WTC11 (cell line): ENCODE results near the gene ACSM3. TPM values are rescaled to one million over a fixed set of nuclear protein-coding genes. Genes with fewer than 3 reads are reported as not detected.

Experiments used
- ARID4B ChIP-seq: sonication (generic); formaldehyde crosslinking; IDR thresholded peaks from 2 replicates; pipeline ENCODE4 v1.8.0; 2023; ENCODE audit warnings: missing genetic modification reagents, mild to moderate bottlenecking, borderline replicate concordance
- ATF1 ChIP-seq: sonication (generic); formaldehyde crosslinking; IDR thresholded peaks from 2 replicates; pipeline ENCODE4 v1.8.1; 2023; ENCODE audit warnings: mild to moderate bottlenecking, moderate library complexity, missing genetic modification reagents
- ATF6 ChIP-seq: sonication (generic); formaldehyde crosslinking; IDR thresholded peaks from 2 replicates; pipeline ENCODE4 v1.8.1; 2023; ENCODE audit warnings: mild to moderate bottlenecking, missing genetic modification reagents
- E2F1 ChIP-seq: sonication (generic); formaldehyde crosslinking; IDR thresholded peaks from 2 replicates; pipeline ENCODE4 v1.8.0; 2022; ENCODE audit warnings: mild to moderate bottlenecking, missing genetic modification reagents
- E2F5 ChIP-seq: sonication (generic); formaldehyde crosslinking; IDR thresholded peaks from 2 replicates; pipeline ENCODE4 v1.8.1; 2022; ENCODE audit warnings: mild to moderate bottlenecking, moderate library complexity, missing genetic modification reagents
- FOXP1 ChIP-seq: sonication (generic); formaldehyde crosslinking; IDR thresholded peaks from 2 replicates; pipeline ENCODE4 v1.8.0; 2022; ENCODE audit warnings: missing genetic modification reagents, mild to moderate bottlenecking, moderate library complexity, borderline replicate concordance
- FOXP4 ChIP-seq: sonication (generic); formaldehyde crosslinking; IDR thresholded peaks from 2 replicates; pipeline ENCODE4 v1.8.0; 2022; ENCODE audit warnings: mild to moderate bottlenecking, missing genetic modification reagents
- HMGA2 ChIP-seq: fragments of 250-450 bp; sonication (Bioruptor Pico); IDR thresholded peaks from 2 replicates; pipeline ENCODE4 v1.4.0; 2021; ENCODE audit warnings: mild to moderate bottlenecking, moderate library complexity
- IRF1 ChIP-seq: sonication (generic); formaldehyde crosslinking; IDR thresholded peaks from 2 replicates; pipeline ENCODE4 v1.8.0; 2023; ENCODE audit warnings: missing genetic modification reagents
- MAX ChIP-seq: sonication (generic); formaldehyde crosslinking; IDR thresholded peaks from 2 replicates; pipeline ENCODE4 v1.8.0; 2022; ENCODE audit warnings: mild to moderate bottlenecking, missing genetic modification reagents
- MXD4 ChIP-seq: fragments of 250-450 bp; sonication (Bioruptor Pico); IDR thresholded peaks from 2 replicates; pipeline ENCODE4 v1.8.0; 2021; ENCODE audit warnings: mild to moderate bottlenecking, moderate library complexity, borderline replicate concordance
- NFE2L1 ChIP-seq: sonication (generic); formaldehyde crosslinking; IDR thresholded peaks from 2 replicates; pipeline ENCODE4 v1.8.1; 2023; ENCODE audit warnings: missing genetic modification reagents
- NFYB ChIP-seq: sonication (generic); formaldehyde crosslinking; conservative IDR thresholded peaks from 2 replicates; pipeline ENCODE4 v1.8.0; 2022; ENCODE audit warnings: low read depth, missing genetic modification reagents
- OVOL2 ChIP-seq: fragments of 250-450 bp; sonication (Bioruptor Pico); IDR thresholded peaks from 2 replicates; pipeline ENCODE4 v1.9.0; 2021; ENCODE audit warnings: mild to moderate bottlenecking, borderline replicate concordance
- RORB ChIP-seq: fragments of 250-450 bp; sonication (Bioruptor Pico); IDR thresholded peaks from 2 replicates; pipeline ENCODE4 v1.9.0; 2021; ENCODE audit warnings: mild to moderate bottlenecking
- SMAD4 ChIP-seq: sonication (generic); formaldehyde crosslinking; IDR thresholded peaks from 2 replicates; pipeline ENCODE4 v1.8.0; 2022; ENCODE audit warnings: mild to moderate bottlenecking, missing genetic modification reagents
- SP1 ChIP-seq: sonication (generic); formaldehyde crosslinking; conservative IDR thresholded peaks from 2 replicates; pipeline ENCODE4 v1.8.1; 2022; ENCODE audit warnings: missing genetic modification reagents
- TP53 ChIP-seq: sonication (generic); formaldehyde crosslinking; IDR thresholded peaks from 2 replicates; pipeline ENCODE4 v1.8.1; 2023; ENCODE audit warnings: mild to moderate bottlenecking, missing genetic modification reagents
- USF1 ChIP-seq: sonication (generic); formaldehyde crosslinking; IDR thresholded peaks from 2 replicates; pipeline ENCODE4 v1.8.0; 2022; ENCODE audit warnings: mild to moderate bottlenecking, missing genetic modification reagents
- ZNF219 ChIP-seq: sonication (generic); formaldehyde crosslinking; IDR thresholded peaks from 2 replicates; pipeline ENCODE4 v1.8.0; 2023; ENCODE audit warnings: missing genetic modification reagents, mild to moderate bottlenecking, borderline replicate concordance
- ZNF512 ChIP-seq: sonication (generic); formaldehyde crosslinking; IDR thresholded peaks from 2 replicates; pipeline ENCODE4 v1.8.1; 2022; ENCODE audit warnings: missing genetic modification reagents, borderline replicate concordance
- ZSCAN18 ChIP-seq: fragments of 250-450 bp; sonication (Bioruptor Pico); IDR thresholded peaks from 2 replicates; pipeline ENCODE4 v2.1.2; 2022; ENCODE audit warnings: mild to moderate bottlenecking, moderate library complexity
- total RNA-seq: library from RNA; stranded (reverse); gene quantifications from 3 replicates; pipeline ENCODE4 v1.2.3, GENCODE V29; 2021

The ACSM3 gene
- total RNA-seq, 1 experiment from 2014 or later, result 5.0 TPM

- TF ChIP-seq USF1 (CRISPR knock-in tag) (peak; percentile 52), ZSCAN18 (CRISPR knock-in tag) (no peak), ATF1 (CRISPR knock-in tag) (no peak), OVOL2 (CRISPR knock-in tag) (no peak), HMGA2 (no peak), NFYB (CRISPR knock-in tag) (peak; percentile 36), MAX (CRISPR knock-in tag) (peak; percentile 70), SP1 (peak; percentile 69; the same call in 1 of the 2 replicates), RORB (CRISPR knock-in tag) (no peak), MXD4 (no peak), FOXP1 (CRISPR knock-in tag) (peak; percentile 95), IRF1 (CRISPR knock-in tag) (no peak), NFE2L1 (peak; percentile 91), E2F1 (peak; percentile 61; the same call in 1 of the 2 replicates), ARID4B (CRISPR knock-in tag) (no peak), ZNF512 (CRISPR knock-in tag) (no peak), ZNF219 (CRISPR knock-in tag) (no peak; the same call in 1 of the 2 replicates), TP53 (CRISPR knock-in tag) (no peak), SMAD4 (CRISPR knock-in tag) (no peak), E2F5 (CRISPR knock-in tag) (peak; percentile 96), FOXP4 (CRISPR knock-in tag) (peak; percentile 29; the same call in 1 of the 2 replicates), ATF6 (CRISPR knock-in tag) (no peak)
These were observed 42.6 kb downstream of the ACSM3 start, which contains the start of the genes ERI2 and REXO5 (continued) for GRCh38 chr16:20806168-20807050.
